Neutrophil (primary cell): ENCODE data around the gene UIMC1.
"Not testable (repeated sequence)": the region's sequence is repeated elsewhere in the genome, so short reads cannot be mapped to it uniquely, and the experiment has no call there.

Experiments used
- H3K27ac ChIP-seq: fragments of 200-600 bp; sonication (generic); 2 replicates; pipeline ENCODE4 v1.5.1; 2016; ENCODE audit warnings: mild to moderate bottlenecking, moderate library complexity
- H3K27me3 ChIP-seq: fragments of 200-600 bp; sonication (generic); 2 replicates; pipeline ENCODE4 v1.6.0; 2016; ENCODE audit warnings: mild to moderate bottlenecking
- H3K36me3 ChIP-seq: fragments of 200-600 bp; sonication (generic); 2 replicates; pipeline ENCODE4 v1.5.1; 2017
- H3K4me1 ChIP-seq, 2 experiments: fragments of 200-600 bp in 1 of 2; sonication (generic) in 1 of 2; 1 replicate in 1 of 2; 2 replicates in 1 of 2; pipeline versions ENCODE4 v1.5.1 to v1.6.1; 2013 to 2016; ENCODE audit warnings: low read depth in 1 of 2, low read length in 1 of 2, mild to moderate bottlenecking in 1 of 2, moderate library complexity in 1 of 2; ENCODE audit not compliant: control insufficient read depth in 1 of 2, insufficient read depth in 1 of 2
- H3K4me3 ChIP-seq, 2 experiments: fragments of 200-600 bp in 1 of 2; sonication (generic) in 1 of 2; 1 replicate in 1 of 2; 2 replicates in 1 of 2; pipeline ENCODE4 v1.5.1; 2013 to 2016; ENCODE audit warnings: low read depth in 1 of 2, low read length in 1 of 2, mild to moderate bottlenecking in 1 of 2, moderate library complexity in 1 of 2
- H3K9me3 ChIP-seq: fragments of 200-600 bp; sonication (generic); 2 replicates; pipeline ENCODE4 v1.5.1; 2016
- CTCF ChIP-seq: fragments of 200-600 bp; sonication (generic); IDR thresholded peaks from 2 replicates; pipeline ENCODE4 v1.5.1; 2016; ENCODE audit warnings: antibody characterized with exemption

UIMC1 gene

DNA sequence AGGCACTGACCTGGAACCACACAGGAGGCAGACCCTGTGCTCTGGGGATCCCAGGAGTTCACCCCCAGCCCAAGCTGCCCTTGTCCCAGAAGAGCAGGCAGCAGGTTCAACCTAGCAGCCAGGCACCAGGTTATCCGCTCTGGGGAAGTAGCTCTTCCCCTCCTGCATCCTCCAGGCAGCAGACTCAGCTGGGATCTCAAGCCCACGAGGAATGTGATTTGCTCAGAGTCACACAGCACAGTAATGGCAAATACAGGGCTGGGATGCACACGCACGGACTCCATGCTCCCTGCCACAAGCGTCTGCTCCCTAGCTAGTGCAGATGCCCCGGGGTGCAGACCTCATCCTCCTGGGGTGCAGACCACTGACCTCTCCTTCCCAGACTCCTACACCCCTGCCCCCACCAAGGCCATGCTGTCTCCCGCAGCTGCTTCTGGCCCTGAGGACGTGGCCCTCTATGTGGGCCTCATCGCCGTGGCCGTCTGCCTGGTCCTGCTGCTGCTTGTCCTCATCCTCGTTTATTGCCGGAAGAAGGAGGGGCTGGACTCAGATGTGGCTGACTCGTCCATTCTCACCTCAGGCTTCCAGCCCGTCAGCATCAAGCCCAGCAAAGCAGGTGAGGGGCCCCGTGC lies 132.9 kb downstream of the UIMC1 start:
- no peak for TF ChIP-seq CTCF
- H3K27ac ChIP-seq: peak overlapping the region; percentile 45
- H3K36me3 ChIP-seq: no peaks in the 10 kb centered on the region
- H3K9me3 ChIP-seq: no peaks in the 10 kb centered on the region
- peaks cover 3% of the 10 kb centered on the region for H3K27me3 ChIP-seq
- H3K4me3 ChIP-seq: no peak overlapping the region
- H3K4me1 ChIP-seq: peaks cover 7 to 13% of the 10 kb centered on the region in 2 experiments

DNA sequence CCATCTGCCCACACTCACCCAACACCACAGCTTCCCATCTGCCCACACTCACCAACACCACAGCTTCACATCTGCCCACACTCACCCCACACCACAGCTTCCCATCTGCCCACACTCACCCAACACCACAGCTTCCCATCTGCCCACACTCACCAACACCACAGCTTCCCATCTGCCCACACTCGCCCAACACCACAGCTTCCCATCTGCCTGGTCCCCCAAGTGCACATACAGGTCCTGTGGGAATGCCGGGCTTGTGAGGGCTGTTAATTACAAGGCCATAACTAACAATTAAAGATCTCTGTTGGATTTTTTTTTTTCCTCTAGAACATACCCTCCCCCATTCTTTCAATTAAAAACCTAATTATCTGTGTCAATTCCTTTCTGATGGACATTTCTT lies 133.6 kb downstream of the UIMC1 start:
- peaks cover 7 to 13% of the 10 kb centered on the region in 2 experiments for H3K4me1 ChIP-seq
- not testable (repeated sequence) for H3K27me3 ChIP-seq

DNA sequence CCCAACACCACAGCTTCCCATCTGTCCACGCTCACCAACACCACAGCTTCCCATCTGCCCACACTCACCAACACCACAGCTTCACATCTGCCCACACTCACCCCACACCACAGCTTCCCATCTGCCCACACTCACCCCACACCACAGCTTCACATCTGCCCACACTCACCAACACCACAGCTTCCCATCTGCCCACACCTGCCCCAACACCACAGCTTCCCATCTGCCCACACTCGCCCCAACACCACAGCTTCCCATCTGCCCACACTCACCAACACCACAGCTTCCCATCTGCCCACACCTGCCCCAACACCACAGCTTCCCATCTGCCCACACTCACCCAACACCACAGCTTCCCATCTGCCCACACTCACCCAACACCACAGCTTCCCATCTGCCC lies 134.0 kb downstream of the UIMC1 start:
- not testable (repeated sequence) for H3K36me3 ChIP-seq, H3K4me3 ChIP-seq, H3K9me3 ChIP-seq
- Histone ChIP-seq H3K4me1 (peaks cover 7 to 13% of the 10 kb centered on the region in 2 experiments), H3K27me3 (peaks cover 13% of the 10 kb centered on the region), H3K27ac (peak overlapping the region; percentile 45)

More for the DNA sequence above, 133.6 kb downstream of the UIMC1 start:
- H3K36me3 ChIP-seq, H3K4me3 ChIP-seq, H3K9me3 ChIP-seq: not testable (repeated sequence)
- H3K27ac ChIP-seq: peak overlapping the region; percentile 45

- Histone ChIP-seq H3K27me3 (peaks cover 33% of the 10 kb centered on the region), H3K27ac (peak overlapping the region; percentile 41)
- H3K9me3 ChIP-seq, H3K4me3 ChIP-seq, H3K4me1 ChIP-seq, H3K36me3 ChIP-seq: not testable (repeated sequence)
Measured at GRCh38 chr5:176870644-176871043, 135.9 kb downstream of the UIMC1 start.

- Histone ChIP-seq H3K27me3 (peaks cover 38% of the 10 kb centered on the region), H3K27ac (peak overlapping the region; percentile 41), H3K4me1 (peaks cover 0 to 7% of the 10 kb centered on the region in 2 experiments), H3K4me3 (no peak overlapping the region), H3K36me3 (no peaks in the 10 kb centered on the region), H3K9me3 (no peaks in the 10 kb centered on the region)
- no peak for TF ChIP-seq CTCF
Measured at GRCh38 chr5:176870110-176870591, 136.4 kb downstream of the UIMC1 start.

DNA sequence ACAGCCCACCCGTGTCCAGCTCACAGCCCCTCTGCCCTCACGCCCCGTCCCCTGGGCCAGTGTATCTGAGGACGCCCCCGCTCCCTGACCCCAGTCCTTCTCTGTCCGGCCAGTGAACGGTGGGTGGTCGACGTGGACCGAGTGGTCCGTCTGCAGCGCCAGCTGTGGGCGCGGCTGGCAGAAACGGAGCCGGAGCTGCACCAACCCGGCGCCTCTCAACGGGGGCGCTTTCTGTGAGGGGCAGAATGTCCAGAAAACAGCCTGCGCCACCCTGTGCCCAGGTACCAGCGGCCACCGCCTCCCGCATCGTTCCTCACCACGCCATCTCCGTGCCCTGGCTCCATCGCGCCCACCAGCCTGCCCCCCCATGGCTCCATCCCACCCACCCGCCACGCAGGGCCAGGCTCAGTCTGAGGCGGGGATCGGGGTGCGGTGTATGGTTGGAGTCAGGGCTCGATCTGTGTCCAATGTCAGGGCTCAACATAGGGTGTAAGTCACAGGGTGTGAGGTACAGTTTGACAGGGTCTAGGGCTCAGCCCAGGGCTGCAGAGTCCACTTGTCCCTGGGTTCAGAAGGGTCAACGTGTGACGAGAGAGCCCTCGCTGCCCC lies 137.0 kb downstream of the UIMC1 start:
- peaks cover 43% of the 10 kb centered on the region for H3K27me3 ChIP-seq
- no peaks in the 10 kb centered on the region for H3K36me3 ChIP-seq
- no peak for TF ChIP-seq CTCF
- no peak overlapping the region for H3K27ac ChIP-seq
- peaks cover 0 to 7% of the 10 kb centered on the region in 2 experiments for H3K4me1 ChIP-seq
- no peak overlapping the region for H3K4me3 ChIP-seq
- H3K9me3 ChIP-seq: no peaks in the 10 kb centered on the region

GRCh38 chr5:176868731-176869130 lies 137.8 kb downstream of the UIMC1 start:
- Histone ChIP-seq H3K9me3 (no peaks in the 10 kb centered on the region), H3K4me1 (peaks cover 0 to 7% of the 10 kb centered on the region in 2 experiments), H3K27me3 (peaks cover 52% of the 10 kb centered on the region), H3K36me3 (no peaks in the 10 kb centered on the region), H3K4me3 (no peak overlapping the region), H3K27ac (no peak overlapping the region)
- no peak for TF ChIP-seq CTCF
